T-cell (primary cell): ENCODE results near the gene PTGER1. TPM values are rescaled to one million over a fixed set of nuclear protein-coding genes. Genes with fewer than 3 reads are reported as not detected.
A peak's percentile ranks its signal among the peaks of the same experiment; 100 is the strongest.

Experiments used
- ATAC-seq, 4 experiments: fragments of 200-7000 bp in 3 of 4; fragments of 150-1000 bp in 1 of 4; cut with Tn5 transposase; replicated peaks in 1 of 4; 1 replicate in 3 of 4; 2 replicates in 1 of 4; pipeline ENCODE4 v1.10.0; 2021; ENCODE audit warnings: moderate library complexity in 3 of 4, mild to moderate bottlenecking in 2 of 4, moderate number of reproducible peaks in 1 of 4
- CTCF ChIA-PET, 2 donors: fragments of 300-600 bp; sonication (Branson Sonifier 250); formaldehyde crosslinking; loops; one replicate each; lab custom pipeline; 2022; ENCODE audit warnings: antibody characterized with exemption in 2 of 2; lab: Charles Lee
- POLR2A ChIA-PET, 2 donors: fragments of 300-600 bp; sonication (Branson Sonifier 250); formaldehyde crosslinking; loops; one replicate each; lab custom pipeline; 2022; ENCODE audit warnings: antibody characterized with exemption in 2 of 2; lab: Charles Lee
- DNase-seq, 35 experiments: peaks; one replicate each; pipeline versions ENCODE4 v3.0.0 to v3.0.0-alpha.2; 2013 to 2023
- H3K27ac ChIP-seq: one replicate; pipeline ENCODE4 v1.5.1; 2013; ENCODE audit warnings: low read length
- H3K27me3 ChIP-seq, 2 experiments: replicated peaks in 1 of 2; 1 replicate in 1 of 2; 2 replicates in 1 of 2; pipeline versions ENCODE4 v1.6.1 to v1.7.0; 2013; ENCODE audit warnings: low read length in 1 of 2, mixed read lengths in 1 of 2; ENCODE audit not compliant: control insufficient read depth in 2 of 2, insufficient read depth in 2 of 2; ENCODE audit errors: extremely low read depth in 1 of 2
- H3K36me3 ChIP-seq, 2 donors: 1 replicate in 1 of 2; 2 replicates in 1 of 2; pipeline versions ENCODE4 v1.6.1 to v1.7.0; 2013; ENCODE audit warnings: low read length in 1 of 2; ENCODE audit not compliant: control insufficient read depth in 2 of 2, insufficient read depth in 1 of 2; ENCODE audit errors: extremely low read depth in 1 of 2
- H3K4me1 ChIP-seq, 2 experiments: 1 replicate in 1 of 2; 2 replicates in 1 of 2; pipeline versions ENCODE4 v1.6.1 to v1.7.0; 2013; ENCODE audit warnings: low read length in 2 of 2, mixed read lengths in 1 of 2; ENCODE audit not compliant: insufficient read depth in 2 of 2, control insufficient read depth in 1 of 2; ENCODE audit errors: extremely low read depth in 1 of 2
- H3K4me3 ChIP-seq, 2 donors: 1 replicate in 1 of 2; 2 replicates in 1 of 2; pipeline versions ENCODE4 v1.5.1 to v1.7.0; 2013; ENCODE audit warnings: mild to moderate bottlenecking in 2 of 2, low read length in 1 of 2, moderate library complexity in 1 of 2; ENCODE audit not compliant: control insufficient read depth in 1 of 2; ENCODE audit errors: extremely low read depth in 1 of 2
- H3K9me3 ChIP-seq: 2 replicates; pipeline ENCODE4 v1.7.0; 2013
- H3K27ac Mint-ChIP-seq, 2 donors: one replicate each; pipeline ENCODE4 v1.8.0; 2020 to 2021; ENCODE audit warnings: mild to moderate bottlenecking in 2 of 2, mixed read lengths in 2 of 2
- H3K27me3 Mint-ChIP-seq, 2 donors: one replicate each; pipeline ENCODE4 v1.8.0; 2021 to 2022; ENCODE audit warnings: mixed read lengths in 2 of 2
- H3K36me3 Mint-ChIP-seq: one replicate; pipeline ENCODE4 v1.8.0; 2021; ENCODE audit warnings: mixed read lengths
- H3K4me1 Mint-ChIP-seq, 3 donors: one replicate each; pipeline ENCODE4 v1.8.0; 2020 to 2022; ENCODE audit warnings: mixed read lengths in 3 of 3, mild to moderate bottlenecking in 1 of 3
- H3K4me3 Mint-ChIP-seq, 3 donors: one replicate each; pipeline ENCODE4 v1.8.0; 2020 to 2022; ENCODE audit warnings: mild to moderate bottlenecking in 3 of 3, mixed read lengths in 3 of 3, moderate library complexity in 3 of 3
- H3K9me3 Mint-ChIP-seq, 3 donors: one replicate each; pipeline ENCODE4 v1.8.0; 2020 to 2022; ENCODE audit warnings: mixed read lengths in 3 of 3
- WGBS: methylation state at CpG from one replicate; pipeline ENCODE4 v1.1.5; 2013; ENCODE audit warnings: missing lambda C conversion rate; ENCODE audit not compliant: insufficient coverage; 5-methylcytosine and 5-hydroxymethylcytosine counted together
- total RNA-seq, 35 experiments: library from RNA in 6 of 35; stranded (reverse) in 6 of 35; fragments of 120-200 nt in 1 of 35; gene quantifications; one replicate each; pipeline versions ENCODE4 v1.2.1 to v1.2.4 and lab custom pipeline; 2013 to 2026

PTGER1 gene
- total RNA-seq, 5 donors from 2014 or later (not counting 1 experiment from before 2014, with no cell fraction given) = 0.23 to 0.25 TPM; not detected in 3

- peaks cover 12% of the 10 kb centered on the region for H3K36me3 Mint-ChIP-seq
- POLR2A ChIA-PET = no interaction called here
- no peak for ATAC-seq
- no peaks in the 10 kb centered on the region for H3K9me3 Mint-ChIP-seq
- WGBS = 40% methylated on average over 52 of the region's 53 CpGs
- no peaks in the 10 kb centered on the region for H3K9me3 ChIP-seq
- no peak for DNase-seq
- H3K27me3 Mint-ChIP-seq = peaks cover 14 to 20% of the 10 kb centered on the region in 2 donors
- H3K27ac ChIP-seq = no peak overlapping the region
- CTCF ChIA-PET = interaction anchor here in 1 of 2 donors (0.7 kb wide), 1 partner anchor 287 kb away, joined by 6 read pairs; no protein-coding TSS in a partner anchor
- H3K4me1 Mint-ChIP-seq = peaks cover 28 to 39% (median 29%) of the 10 kb centered on the region in 3 donors
- H3K27ac Mint-ChIP-seq = no peak overlapping the region
- peaks cover 5 to 27% of the 10 kb centered on the region in 2 donors for H3K36me3 ChIP-seq
- peak overlapping the region in 1 of 2 donors; percentile 20 for H3K4me3 ChIP-seq
- peaks cover 3 to 52% of the 10 kb centered on the region in 2 experiments for H3K4me1 ChIP-seq
- peak overlapping the region; percentile 21 to 66 (median 35) for H3K4me3 Mint-ChIP-seq
- H3K27me3 ChIP-seq = peaks cover 0 to 45% of the 10 kb centered on the region in 2 experiments
These were observed 1.1 kb downstream of the PTGER1 start for GRCh38 chr19:14473978-14474578.

GRCh38 chr19:14473073-14473977 lies 1.8 kb downstream of the PTGER1 start:
- H3K36me3 ChIP-seq = peaks cover 5 to 27% of the 10 kb centered on the region in 2 donors
- Mint-ChIP-seq H3K9me3 (no peaks in the 10 kb centered on the region), H3K4me3 (peak overlapping the region; percentile 36 to 77 (median 46)), H3K27me3 (peaks cover 14 to 20% of the 10 kb centered on the region in 2 donors), H3K4me1 (peaks cover 28 to 39% (median 29%) of the 10 kb centered on the region in 3 donors), H3K27ac (no peak overlapping the region), H3K36me3 (peaks cover 16% of the 10 kb centered on the region)
- peaks cover 3 to 52% of the 10 kb centered on the region in 2 experiments for H3K4me1 ChIP-seq
- H3K27ac ChIP-seq = no peak overlapping the region
- ChIA-PET POLR2A (interaction anchor here (0.6 kb wide), 2 partner anchors 32 to 1318 kb away, joined by 4 to 12 read pairs; no protein-coding TSS in a partner anchor), CTCF (interaction anchor here in 1 of 2 donors (1.4 kb wide), 2 partner anchors 41 to 337 kb away, joined by 5 to 6 read pairs; partner anchors contain the start of gene ASF1B)
- peak overlapping the region in 1 of 2 donors; percentile 60 for H3K4me3 ChIP-seq
- DNase-seq = peak in 1 of 35 experiments; percentile 6
- H3K27me3 ChIP-seq = peaks cover 0 to 45% of the 10 kb centered on the region in 2 experiments
- WGBS = 12% methylated on average over 97 of the region's 97 CpGs
- no peak for ATAC-seq
- no peaks in the 10 kb centered on the region for H3K9me3 ChIP-seq

- Histone ChIP-seq H3K9me3 (no peaks in the 10 kb centered on the region), H3K4me3 (peak overlapping the region; percentile 18 to 60), H3K36me3 (peaks cover 5 to 29% of the 10 kb centered on the region in 2 donors), H3K27me3 (peaks cover 0 to 43% of the 10 kb centered on the region in 2 experiments), H3K27ac (no peak overlapping the region), H3K4me1 (peaks cover 3 to 52% of the 10 kb centered on the region in 2 experiments)
- ChIA-PET CTCF (interaction anchor here (0.6 to 1.4 kb wide), 5 partner anchors 41 to 336 kb away, joined by 3 to 6 read pairs (median 3); partner anchors contain the start of gene ASF1B (in 1 of the 2)), POLR2A (interaction anchor here in 1 of 2 donors (0.6 to 0.7 kb wide), 2 partner anchors 31 to 33 kb away, joined by 10 to 12 read pairs; no protein-coding TSS in a partner anchor)
- H3K9me3 Mint-ChIP-seq = no peaks in the 10 kb centered on the region
- peaks cover 15% of the 10 kb centered on the region for H3K36me3 Mint-ChIP-seq
- peak overlapping the region; percentile 13 to 77 (median 36) for H3K4me3 Mint-ChIP-seq
- DNase-seq (peak; percentile 46 to 90 (median 81)), ATAC-seq (peak; percentile 74 to 82 (median 76))
- H3K27ac Mint-ChIP-seq = no peak overlapping the region
- WGBS = 3% methylated on average over 56 of the region's 66 CpGs
- peaks cover 28 to 39% (median 29%) of the 10 kb centered on the region in 3 donors for H3K4me1 Mint-ChIP-seq
- H3K27me3 Mint-ChIP-seq = peaks cover 14 to 20% of the 10 kb centered on the region in 2 donors
These were observed 2.8 kb downstream of the PTGER1 start for GRCh38 chr19:14472202-14472938.

GRCh38 chr19:14471436-14472187 lies 3.5 kb downstream of the PTGER1 start:
- Mint-ChIP-seq H3K36me3 (peaks cover 13% of the 10 kb centered on the region), H3K4me3 (peak overlapping the region in 1 of 3 donors; percentile 77), H3K27me3 (peaks cover 14 to 19% of the 10 kb centered on the region in 2 donors), H3K4me1 (peaks cover 26 to 35% (median 27%) of the 10 kb centered on the region in 3 donors), H3K27ac (no peak overlapping the region), H3K9me3 (no peaks in the 10 kb centered on the region)
- Histone ChIP-seq H3K27me3 (peaks cover 0 to 39% of the 10 kb centered on the region in 2 experiments), H3K4me3 (no peak overlapping the region), H3K27ac (no peak overlapping the region), H3K4me1 (peaks cover 3 to 44% of the 10 kb centered on the region in 2 experiments), H3K36me3 (peaks cover 5 to 35% of the 10 kb centered on the region in 2 donors), H3K9me3 (no peaks in the 10 kb centered on the region)
- ChIA-PET POLR2A (no interaction called here), CTCF (interaction anchor here (0.6 to 1.4 kb wide), 5 partner anchors 40 to 584 kb away, joined by 3 to 6 read pairs (median 4); partner anchors contain the start of gene ASF1B (in 1 of the 2))
- WGBS = 88% methylated on average over 37 of the region's 46 CpGs
- no peak for DNase-seq
- no peak for ATAC-seq

- ChIA-PET CTCF (no interaction called here), POLR2A (no interaction called here)
- Histone ChIP-seq H3K27ac (no peak overlapping the region), H3K9me3 (no peaks in the 10 kb centered on the region), H3K4me3 (no peak overlapping the region), H3K36me3 (peaks cover 5 to 45% of the 10 kb centered on the region in 2 donors), H3K4me1 (peaks cover 3 to 31% of the 10 kb centered on the region in 2 experiments), H3K27me3 (peaks cover 0 to 26% of the 10 kb centered on the region in 2 experiments)
- Mint-ChIP-seq H3K27me3 (peaks cover 14 to 18% of the 10 kb centered on the region in 2 donors), H3K4me3 (no peak overlapping the region), H3K9me3 (no peaks in the 10 kb centered on the region), H3K36me3 (peaks cover 11% of the 10 kb centered on the region), H3K27ac (no peak overlapping the region), H3K4me1 (peaks cover 14 to 22% (median 16%) of the 10 kb centered on the region in 3 donors)
- WGBS = 92% methylated on average over 19 of the region's 32 CpGs
- ATAC-seq (no peak), DNase-seq (no peak)
These were observed 4.9 kb downstream of the PTGER1 start for GRCh38 chr19:14470031-14470876.
